Transverse colon (tissue), 4 donors: ENCODE results near the gene RPF1. TPM values are rescaled to one million over a fixed set of nuclear protein-coding genes. Genes with fewer than 3 reads are reported as not detected.

Experiments
- DNase-seq: peaks from one replicate; pipeline ENCODE4 v3.0.0-alpha.2; 2019
- H3K27ac ChIP-seq, 4 donors: fragments of 200-600 bp; sonication (generic); 2 replicates each; pipeline ENCODE4 v1.5.1; 2016 to 2018; ENCODE audit warnings: inconsistent platforms in 4 of 4
- H3K27me3 ChIP-seq: fragments of 200-600 bp; sonication (generic); 2 replicates; pipeline ENCODE4 v1.5.1; 2017; ENCODE audit warnings: inconsistent platforms
- H3K36me3 ChIP-seq, 4 donors: fragments of 200-600 bp; sonication (generic); 2 replicates each; pipeline ENCODE4 v1.5.1; 2017 to 2019; ENCODE audit warnings: inconsistent platforms in 4 of 4
- H3K4me1 ChIP-seq, 4 donors: fragments of 200-600 bp; sonication (generic); 2 replicates each; pipeline ENCODE4 v1.5.1; 2017 to 2020; ENCODE audit warnings: inconsistent platforms in 4 of 4
- H3K4me3 ChIP-seq, 4 donors: fragments of 200-600 bp; sonication (generic); 1 replicate in 1 of 4; 2 replicates in 3 of 4; pipeline versions ENCODE4 v1.5.1 to v1.6.1; 2017 to 2019; ENCODE audit warnings: inconsistent platforms in 4 of 4
- H3K9me3 ChIP-seq, 2 donors: fragments of 200-600 bp; sonication (generic); 2 replicates each; pipeline ENCODE4 v1.5.1; 2017 to 2019; ENCODE audit warnings: inconsistent platforms in 2 of 2
- EP300 ChIP-seq: sonication (generic); formaldehyde crosslinking; IDR thresholded peaks from one replicate; pipeline ENCODE4 v1.6.1; 2017; ENCODE audit warnings: antibody characterized with exemption, low read depth
- POLR2A ChIP-seq: fragments of 450-650 bp; IDR thresholded peaks from one replicate; pipeline ENCODE4 v1.6.1; 2016; ENCODE audit warnings: antibody characterized with exemption, mild to moderate bottlenecking, moderate library complexity
- POLR2AphosphoS5 ChIP-seq, 3 donors: sonication (generic); formaldehyde crosslinking; IDR thresholded peaks; one replicate each; pipeline ENCODE4 v1.6.1; 2016; ENCODE audit warnings: antibody characterized with exemption in 3 of 3
- WGBS, 2 donors: methylation state at CpG; one replicate each; pipeline ENCODE4 v1.1.5; 2018; ENCODE audit warnings: low coverage in 1 of 2; 5-methylcytosine and 5-hydroxymethylcytosine counted together
- in situ Hi-C, 4 donors: fragments of 200-750 bp; cut with MboI; loops; one replicate each; pipeline versions ENCODE4 v1.15.0 to v1.15.1; 2017; ENCODE audit warnings: low sequenced_read_pairs in 3 of 4, low pct_ligation_motif_present in 1 of 4, low pct_unique_long_range_greater_than_20kb in 1 of 4
- intact Hi-C: fragments of 100-400 bp; cut with DNase I; formaldehyde crosslinking; loops from one replicate; pipeline ENCODE4 v1.15.1; 2023; ENCODE audit warnings: low total_unique reads
- total RNA-seq, 4 donors: library from RNA; depleted of rRNA; stranded (reverse); fragments of >200 nt; gene quantifications; one replicate each; pipeline ENCODE4 v1.1.0, GENCODE V29; 2016
- TF ChIP-seq, protein P1 (sequence below), 5 experiments: fragments of 200-600 bp in 3 of 5; fragments of 450-650 bp in 2 of 5; sonication (generic) in 3 of 5; IDR thresholded peaks; 1 replicate in 2 of 5; 2 replicates in 3 of 5; pipeline ENCODE4 v1.5.1; 2016 to 2017; ENCODE audit warnings: antibody characterized with exemption in 5 of 5, inconsistent platforms in 3 of 5, mild to moderate bottlenecking in 2 of 5, moderate library complexity in 1 of 5

Gene RPF1
- total RNA-seq, 4 donors from 2014 or later = 14.7 to 38.4 (median 25.9) TPM

DNA sequence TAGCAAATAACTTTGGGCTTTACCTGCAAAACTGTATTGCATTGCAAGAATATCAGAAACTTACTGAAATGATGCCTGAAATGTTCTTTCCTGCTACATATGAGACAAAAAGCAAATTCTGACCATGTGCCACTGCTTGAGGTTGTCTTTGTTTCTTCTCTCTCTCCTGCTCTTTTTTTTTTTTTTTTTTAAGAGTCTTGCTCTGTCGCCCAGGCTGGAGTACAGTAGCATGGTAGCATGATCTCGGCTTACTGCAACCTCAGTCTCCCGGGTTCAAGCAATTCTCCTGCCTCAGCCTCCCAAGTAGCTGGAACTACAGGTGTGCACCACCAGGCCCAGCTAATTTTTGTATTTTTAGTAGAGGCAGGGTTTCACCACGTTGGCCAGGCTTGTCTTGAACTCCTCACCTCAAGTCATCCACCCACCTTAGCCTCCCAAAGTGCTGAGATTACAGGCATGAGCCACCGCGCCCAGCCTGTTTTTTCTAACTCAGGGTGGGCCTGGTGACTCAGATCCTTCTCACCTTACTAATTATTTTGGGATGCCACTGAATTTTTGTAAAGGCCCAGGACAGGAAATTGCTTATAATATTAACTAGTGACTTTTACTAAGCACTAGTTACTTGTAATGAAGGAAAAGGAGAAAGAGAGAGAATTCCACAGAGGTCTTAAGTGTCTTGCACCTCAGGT, 44.8 kb upstream of the RPF1 start:
- in situ Hi-C loops (loop anchor here (5.0 to 25.0 kb wide), 9 partner anchors 129 to 522 kb away; partner anchors contain the start of gene SAMD13 (in 1 of the 4)), intact Hi-C loops (loop anchor here (2.0 to 10.0 kb wide), 3 partner anchors 289 to 503 kb away; partner anchors contain the start of gene PRKACB)
- H3K4me3 ChIP-seq = no peak overlapping the region

DNA sequence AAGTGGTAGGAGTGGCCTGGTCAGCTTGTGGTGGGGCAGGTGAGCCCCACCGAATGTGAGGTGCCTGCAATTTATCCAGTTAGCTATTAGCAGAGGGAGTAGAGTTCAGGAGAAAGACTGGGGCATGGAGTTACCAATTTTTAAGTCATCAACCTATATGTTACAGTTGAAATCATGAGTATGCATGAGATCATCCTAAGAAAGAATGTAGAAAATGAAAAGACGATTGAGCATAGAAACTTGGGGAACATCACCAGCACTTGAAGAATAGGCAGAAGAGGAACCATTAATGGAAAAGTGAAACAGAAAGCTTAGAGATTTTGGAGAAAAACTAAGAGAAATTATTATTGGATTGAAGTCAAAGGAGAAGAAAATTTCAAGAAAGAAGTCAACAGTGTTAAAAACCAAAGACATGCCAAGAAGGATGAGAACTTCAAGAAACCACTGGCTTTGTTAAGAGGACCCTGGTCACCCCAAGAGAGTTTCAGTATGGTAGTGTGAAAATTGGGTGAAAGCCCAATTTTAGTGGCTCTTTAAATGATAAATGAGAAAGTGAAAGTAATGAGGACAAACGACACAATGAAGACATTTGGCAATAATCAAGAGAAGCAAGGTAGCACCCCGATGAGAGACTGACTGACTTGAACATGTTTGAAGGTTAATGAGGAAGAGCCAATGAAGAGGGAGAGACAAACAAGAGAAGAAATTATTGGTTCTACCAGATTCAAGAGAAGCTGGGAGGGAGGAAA, 44.1 kb upstream of the RPF1 start:
- intact Hi-C loops (loop anchor here (2.0 to 10.0 kb wide), 3 partner anchors 290 to 504 kb away; partner anchors contain the start of gene PRKACB), in situ Hi-C loops (loop anchor here (5.0 to 25.0 kb wide), 9 partner anchors 130 to 523 kb away; partner anchors contain the start of gene SAMD13 (in 1 of the 4))
- H3K4me1 ChIP-seq = peaks cover 0 to 29% (median 6%) of the 10 kb centered on the region in 4 donors
- H3K4me3 ChIP-seq = no peak overlapping the region
- no peak for DNase-seq
- WGBS, 2 donors = 23 to 38% methylated on average over 4 of the region's 4 CpGs
- TF ChIP-seq, protein P1, sequence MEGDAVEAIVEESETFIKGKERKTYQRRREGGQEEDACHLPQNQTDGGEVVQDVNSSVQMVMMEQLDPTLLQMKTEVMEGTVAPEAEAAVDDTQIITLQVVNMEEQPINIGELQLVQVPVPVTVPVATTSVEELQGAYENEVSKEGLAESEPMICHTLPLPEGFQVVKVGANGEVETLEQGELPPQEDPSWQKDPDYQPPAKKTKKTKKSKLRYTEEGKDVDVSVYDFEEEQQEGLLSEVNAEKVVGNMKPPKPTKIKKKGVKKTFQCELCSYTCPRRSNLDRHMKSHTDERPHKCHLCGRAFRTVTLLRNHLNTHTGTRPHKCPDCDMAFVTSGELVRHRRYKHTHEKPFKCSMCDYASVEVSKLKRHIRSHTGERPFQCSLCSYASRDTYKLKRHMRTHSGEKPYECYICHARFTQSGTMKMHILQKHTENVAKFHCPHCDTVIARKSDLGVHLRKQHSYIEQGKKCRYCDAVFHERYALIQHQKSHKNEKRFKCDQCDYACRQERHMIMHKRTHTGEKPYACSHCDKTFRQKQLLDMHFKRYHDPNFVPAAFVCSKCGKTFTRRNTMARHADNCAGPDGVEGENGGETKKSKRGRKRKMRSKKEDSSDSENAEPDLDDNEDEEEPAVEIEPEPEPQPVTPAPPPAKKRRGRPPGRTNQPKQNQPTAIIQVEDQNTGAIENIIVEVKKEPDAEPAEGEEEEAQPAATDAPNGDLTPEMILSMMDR (IDR thresholded peaks at IDR 0.05) = no peak
- no peaks in the 10 kb centered on the region for H3K27me3 ChIP-seq
- peaks cover 0 to 6% of the 10 kb centered on the region in 2 donors for H3K9me3 ChIP-seq
- H3K27ac ChIP-seq = peak overlapping the region in 1 of 4 donors; percentile 20
- H3K36me3 ChIP-seq = no peaks in the 10 kb centered on the region

More for the DNA sequence above, 44.8 kb upstream of the RPF1 start:
- Histone ChIP-seq H3K4me1 (peaks cover 0 to 29% (median 6%) of the 10 kb centered on the region in 4 donors), H3K9me3 (peaks cover 0 to 12% of the 10 kb centered on the region in 2 donors), H3K27ac (peak overlapping the region in 2 of 4 donors; percentile 72 to 79), H3K36me3 (no peaks in the 10 kb centered on the region), H3K27me3 (no peaks in the 10 kb centered on the region)
- DNase-seq = no peak
- WGBS, 2 donors = 40 to 70% methylated on average over 1 to 6 of the region's 6 CpGs
- TF ChIP-seq EP300 = no peak
- TF ChIP-seq, protein P1 (IDR thresholded peaks at IDR 0.05) = peak in 1 of 5 experiments; percentile 7

DNA sequence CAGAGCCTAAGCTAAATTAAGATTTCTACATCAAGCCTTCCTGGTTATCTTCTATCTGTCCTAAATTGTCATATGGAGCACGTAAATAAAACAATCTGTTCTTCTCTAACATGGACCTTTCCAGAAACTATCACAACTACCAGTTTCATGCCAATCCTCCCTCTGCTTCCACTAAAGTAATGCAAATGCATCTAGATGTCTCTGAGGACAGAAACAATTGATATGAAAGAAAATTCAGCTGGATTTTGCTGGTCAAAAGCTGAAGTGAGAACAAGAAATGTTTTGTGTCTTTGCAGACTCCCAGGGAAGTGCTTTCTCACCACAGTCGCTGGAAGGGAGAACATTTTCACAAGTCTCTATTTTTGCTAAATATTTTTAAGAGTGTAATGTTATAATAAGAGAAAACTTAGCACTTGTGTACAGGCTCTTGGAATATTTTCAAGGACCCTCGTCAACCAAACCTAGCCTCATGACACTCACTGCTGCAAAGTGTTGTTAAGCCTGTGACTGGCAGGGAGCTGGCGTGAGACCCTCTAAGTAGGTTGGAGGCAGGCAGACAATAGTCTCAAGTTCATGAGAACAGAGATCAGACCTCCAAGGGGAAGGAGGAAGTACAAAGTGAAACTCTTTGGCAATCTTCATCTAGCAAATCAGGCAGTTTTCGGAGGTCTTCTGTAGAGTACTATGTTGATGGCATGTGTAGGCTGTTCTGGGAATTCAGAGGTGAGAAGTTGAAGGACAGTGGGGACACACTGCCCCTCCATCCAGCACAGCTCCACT, 42.0 kb upstream of the RPF1 start:
- H3K4me1 ChIP-seq = peaks cover 0 to 29% (median 6%) of the 10 kb centered on the region in 4 donors
- WGBS, 2 donors = 64 to 79% methylated on average over 3 to 5 of the region's 5 CpGs
- TF ChIP-seq EP300 (no peak), POLR2AphosphoS5 (IDR thresholded peaks at IDR 0.05) (no peak), POLR2A (no peak)
- TF ChIP-seq, protein P1 (IDR thresholded peaks at IDR 0.05) = no peak
- H3K4me3 ChIP-seq = no peak overlapping the region
- intact Hi-C loops (loop anchor here (10.0 kb wide), 2 partner anchors 292 to 318 kb away; partner anchors contain the start of gene PRKACB), in situ Hi-C loops (loop anchor here (10.0 to 25.0 kb wide), 8 partner anchors 132 to 525 kb away; partner anchors contain the start of gene SAMD13 (in 1 of the 4))
- peak overlapping the region in 3 of 4 donors; percentile 0 to 17 (median 15) for H3K27ac ChIP-seq
- no peaks in the 10 kb centered on the region for H3K27me3 ChIP-seq
- DNase-seq = no peak
- H3K36me3 ChIP-seq = no peaks in the 10 kb centered on the region
- H3K9me3 ChIP-seq = no peaks in the 10 kb centered on the region
